ENCODE data around the gene BEAN1.
"Not testable (repeated sequence)": the region's sequence is repeated elsewhere in the genome, so short reads cannot be mapped to it uniquely, and the experiment has no call there.

BEAN1 gene

GRCh38 chr16:66513111-66513723 lies 86.1 kb downstream of the BEAN1 start:
- Mint-ChIP-seq H3K27me3 (no peaks in the 10 kb centered on the region), H3K4me1 (ENCODE audit: low read depth in 2 of 2) (peaks cover 37% of the 10 kb centered on the region in 2 donors), H3K9me3 (no peaks in the 10 kb centered on the region), H3K27ac (peak overlapping the region; percentile 38 to 70), H3K4me3 (no peak overlapping the region), H3K36me3 (ENCODE audit: insufficient read depth) (peaks cover 17% of the 10 kb centered on the region)
- DNase-seq = no peak
- no peak for ATAC-seq (replicated peaks)

GRCh38 chr16:66514391-66514790 lies 87.3 kb downstream of the BEAN1 start:
- DNase-seq; H3K4me3 Mint-ChIP-seq; H3K27me3 Mint-ChIP-seq; ATAC-seq (replicated peaks); H3K9me3 Mint-ChIP-seq: not testable (repeated sequence)
- H3K27ac Mint-ChIP-seq = peak overlapping the region; percentile 97 to 100
- H3K36me3 Mint-ChIP-seq (ENCODE audit: insufficient read depth) = peaks cover 14% of the 10 kb centered on the region
- peaks cover 37 to 39% of the 10 kb centered on the region in 2 donors for H3K4me1 Mint-ChIP-seq (ENCODE audit: low read depth in 2 of 2)

GRCh38 chr16:66514980-66515595 lies 88.0 kb downstream of the BEAN1 start:
- not testable (repeated sequence) for DNase-seq; ATAC-seq (replicated peaks); H3K27me3 Mint-ChIP-seq; H3K9me3 Mint-ChIP-seq
- H3K36me3 Mint-ChIP-seq (ENCODE audit: insufficient read depth) = peaks cover 12% of the 10 kb centered on the region
- peak overlapping the region; percentile 97 to 100 for H3K27ac Mint-ChIP-seq
- peak overlapping the region; percentile 39 to 77 for H3K4me3 Mint-ChIP-seq
- peaks cover 44 to 46% of the 10 kb centered on the region in 2 donors for H3K4me1 Mint-ChIP-seq (ENCODE audit: low read depth in 2 of 2)

GRCh38 chr16:66515596-66516508 lies 88.8 kb downstream of the BEAN1 start:
- Mint-ChIP-seq H3K9me3 (no peaks in the 10 kb centered on the region), H3K36me3 (ENCODE audit: insufficient read depth) (peaks cover 12% of the 10 kb centered on the region), H3K4me1 (ENCODE audit: low read depth in 2 of 2) (peaks cover 52% of the 10 kb centered on the region in 2 donors), H3K27me3 (no peaks in the 10 kb centered on the region), H3K27ac (peak overlapping the region; percentile 97 to 100), H3K4me3 (peak overlapping the region; percentile 69 to 77)
- ATAC-seq (replicated peaks) (no peak), DNase-seq (no peak)

GRCh38 chr16:66516509-66516807 lies 89.4 kb downstream of the BEAN1 start:
- peak overlapping the region; percentile 69 to 77 for H3K4me3 Mint-ChIP-seq
- no peaks in the 10 kb centered on the region for H3K9me3 Mint-ChIP-seq
- peak overlapping the region; percentile 97 to 100 for H3K27ac Mint-ChIP-seq
- ATAC-seq (replicated peaks) = peak; percentile 16
- peaks cover 58% of the 10 kb centered on the region in 2 donors for H3K4me1 Mint-ChIP-seq (ENCODE audit: low read depth in 2 of 2)
- no peak for DNase-seq
- no peaks in the 10 kb centered on the region for H3K27me3 Mint-ChIP-seq
- H3K36me3 Mint-ChIP-seq (ENCODE audit: insufficient read depth) = peaks cover 12% of the 10 kb centered on the region

GRCh38 chr16:66516808-66517585 lies 89.9 kb downstream of the BEAN1 start:
- H3K27me3 Mint-ChIP-seq = no peaks in the 10 kb centered on the region
- peak overlapping the region; percentile 69 to 77 for H3K4me3 Mint-ChIP-seq
- no peaks in the 10 kb centered on the region for H3K9me3 Mint-ChIP-seq
- H3K4me1 Mint-ChIP-seq (ENCODE audit: low read depth in 2 of 2) = peaks cover 61% of the 10 kb centered on the region in 2 donors
- ATAC-seq (replicated peaks) = peak; percentile 90
- peak overlapping the region; percentile 97 to 100 for H3K27ac Mint-ChIP-seq
- H3K36me3 Mint-ChIP-seq (ENCODE audit: insufficient read depth) = peaks cover 11% of the 10 kb centered on the region
- peak; percentile 63 to 76 (median 67) for DNase-seq

GRCh38 chr16:66517586-66518263 lies 90.6 kb downstream of the BEAN1 start:
- peak overlapping the region; percentile 69 to 77 for H3K4me3 Mint-ChIP-seq
- H3K27ac Mint-ChIP-seq = peak overlapping the region; percentile 97 to 100
- H3K36me3 Mint-ChIP-seq (ENCODE audit: insufficient read depth) = peaks cover 13% of the 10 kb centered on the region
- H3K27me3 Mint-ChIP-seq = no peaks in the 10 kb centered on the region
- H3K9me3 Mint-ChIP-seq = no peaks in the 10 kb centered on the region
- no peak for ATAC-seq (replicated peaks)
- no peak for DNase-seq
- H3K4me1 Mint-ChIP-seq (ENCODE audit: low read depth in 2 of 2) = peaks cover 65 to 67% of the 10 kb centered on the region in 2 donors

- no peak for ATAC-seq (replicated peaks)
- Mint-ChIP-seq H3K9me3 (no peaks in the 10 kb centered on the region), H3K4me1 (ENCODE audit: low read depth in 2 of 2) (peaks cover 80 to 83% of the 10 kb centered on the region in 2 donors), H3K4me3 (peak overlapping the region; percentile 25 to 78), H3K27me3 (no peaks in the 10 kb centered on the region), H3K27ac (peak overlapping the region; percentile 95 to 98), H3K36me3 (ENCODE audit: insufficient read depth) (peaks cover 19% of the 10 kb centered on the region)
- no peak for DNase-seq
Measured at GRCh38 chr16:66519482-66520373, 92.6 kb downstream of the BEAN1 start.

- peaks cover 79 to 83% of the 10 kb centered on the region in 2 donors for H3K4me1 Mint-ChIP-seq (ENCODE audit: low read depth in 2 of 2)
- H3K9me3 Mint-ChIP-seq = no peaks in the 10 kb centered on the region
- ATAC-seq (replicated peaks) (no peak), DNase-seq (no peak)
- peak overlapping the region; percentile 72 to 78 for H3K4me3 Mint-ChIP-seq
- peaks cover 19% of the 10 kb centered on the region for H3K36me3 Mint-ChIP-seq (ENCODE audit: insufficient read depth)
- peak overlapping the region; percentile 95 to 98 for H3K27ac Mint-ChIP-seq
- H3K27me3 Mint-ChIP-seq = no peaks in the 10 kb centered on the region
Measured at GRCh38 chr16:66520406-66521170, 93.5 kb downstream of the BEAN1 start.

- Mint-ChIP-seq H3K27me3 (no peaks in the 10 kb centered on the region), H3K27ac (peak overlapping the region; percentile 95 to 98), H3K4me3 (peak overlapping the region; percentile 72 to 78), H3K4me1 (ENCODE audit: low read depth in 2 of 2) (peaks cover 79 to 83% of the 10 kb centered on the region in 2 donors), H3K36me3 (ENCODE audit: insufficient read depth) (peaks cover 19% of the 10 kb centered on the region), H3K9me3 (no peaks in the 10 kb centered on the region)
- ATAC-seq (replicated peaks) (no peak), DNase-seq (no peak)
Measured at GRCh38 chr16:66521252-66521713, 94.2 kb downstream of the BEAN1 start.
